Measurements from ENCODE around the gene WNT9B. TPM values are rescaled to one million over a fixed set of nuclear protein-coding genes. Genes with fewer than 3 reads are reported as not detected.
A peak's percentile ranks its signal among the peaks of the same experiment; 100 is the strongest.

The WNT9B gene
- total RNA-seq, 1 donor from 2014 or later, result not detected

DNA sequence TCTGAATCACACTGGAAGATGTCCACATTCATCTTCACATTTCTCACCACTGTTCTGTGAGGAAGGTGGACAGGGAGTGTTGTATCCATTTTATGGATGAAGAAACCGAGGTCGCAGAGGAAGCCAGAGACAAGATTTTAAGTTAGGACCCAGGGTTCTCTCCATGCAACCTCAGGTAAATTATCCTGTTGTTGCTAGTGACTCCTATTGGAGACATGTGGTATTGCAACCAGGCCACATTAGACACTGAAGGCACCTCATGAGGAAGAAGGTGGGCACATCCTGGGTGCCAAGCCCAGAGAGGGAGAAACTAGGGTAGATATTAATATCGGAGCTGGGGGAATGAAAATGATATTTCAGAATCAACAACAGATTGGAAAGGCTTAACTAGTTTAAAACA lies 8.5 kb upstream of the WNT9B start:
- Histone ChIP-seq H3K4me3 (ENCODE audit: low read depth, low read length) (no peak overlapping the region), H3K36me3 (ENCODE audit: control insufficient read depth, insufficient read depth, low read length) (no peaks in the 10 kb centered on the region), H3K27me3 (ENCODE audit: control insufficient read depth, insufficient read depth, low read length) (peaks cover 13% of the 10 kb centered on the region)
- TF ChIP-seq CTCF (IDR thresholded peaks at IDR 0.05; ENCODE audit: insufficient read depth, low read length, severe bottlenecking), result peak; percentile 41
- DNase-seq (ENCODE audit: low read depth) (no peak), FAIRE-seq (no peak)

GRCh38 chr17:46847204-46848191 lies 3.9 kb upstream of the WNT9B start:
- FAIRE-seq (peak; percentile 64), DNase-seq (ENCODE audit: low read depth) (no peak)
- TF ChIP-seq CTCF (IDR thresholded peaks at IDR 0.05; ENCODE audit: insufficient read depth, low read length, severe bottlenecking), result no peak
- peaks cover 23% of the 10 kb centered on the region for H3K27me3 ChIP-seq (ENCODE audit: control insufficient read depth, insufficient read depth, low read length)
- no peaks in the 10 kb centered on the region for H3K36me3 ChIP-seq (ENCODE audit: control insufficient read depth, insufficient read depth, low read length)
- H3K4me3 ChIP-seq (ENCODE audit: low read depth, low read length), result no peak overlapping the region

DNA sequence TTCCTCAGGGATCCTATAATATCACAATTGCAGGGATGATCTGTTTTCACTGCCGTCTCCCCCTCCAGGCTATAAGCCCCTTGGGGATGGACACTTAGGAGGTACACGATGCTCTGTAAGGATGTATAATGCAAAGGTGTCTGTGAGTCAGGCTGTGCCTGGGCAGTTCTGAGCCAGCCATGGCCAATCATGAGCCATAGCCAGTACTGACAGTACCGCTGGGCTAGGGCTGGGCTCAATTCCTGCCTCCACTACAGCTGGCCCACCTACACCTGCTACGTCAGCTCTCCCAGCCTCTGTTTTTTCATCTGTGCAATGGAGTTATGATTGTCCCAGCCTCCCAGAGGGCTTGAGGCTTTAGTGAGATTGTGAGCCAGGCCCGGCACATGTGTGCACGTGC lies 2.8 kb upstream of the WNT9B start:
- Histone ChIP-seq H3K4me3 (ENCODE audit: low read depth, low read length) (no peak overlapping the region), H3K36me3 (ENCODE audit: control insufficient read depth, insufficient read depth, low read length) (no peaks in the 10 kb centered on the region), H3K27me3 (ENCODE audit: control insufficient read depth, insufficient read depth, low read length) (peaks cover 29% of the 10 kb centered on the region)
- FAIRE-seq, result no peak
- no peak for DNase-seq (ENCODE audit: low read depth)
- no peak for TF ChIP-seq CTCF (IDR thresholded peaks at IDR 0.05; ENCODE audit: insufficient read depth, low read length, severe bottlenecking)

GRCh38 chr17:46850688-46851028 lies 725 bp upstream of the WNT9B start:
- Histone ChIP-seq H3K27me3 (ENCODE audit: control insufficient read depth, insufficient read depth, low read length) (peaks cover 30% of the 10 kb centered on the region), H3K4me3 (ENCODE audit: low read depth, low read length) (no peak overlapping the region), H3K36me3 (ENCODE audit: control insufficient read depth, insufficient read depth, low read length) (no peaks in the 10 kb centered on the region)
- FAIRE-seq, result no peak
- DNase-seq (ENCODE audit: low read depth), result no peak
- TF ChIP-seq CTCF (IDR thresholded peaks at IDR 0.05; ENCODE audit: insufficient read depth, low read length, severe bottlenecking), result no peak

GRCh38 chr17:46853896-46854444 lies 2.6 kb downstream of the WNT9B start:
- DNase-seq (ENCODE audit: low read depth) (peak; percentile 53), FAIRE-seq (no peak)
- Histone ChIP-seq H3K36me3 (ENCODE audit: control insufficient read depth, insufficient read depth, low read length) (no peaks in the 10 kb centered on the region), H3K27me3 (ENCODE audit: control insufficient read depth, insufficient read depth, low read length) (peaks cover 19% of the 10 kb centered on the region), H3K4me3 (ENCODE audit: low read depth, low read length) (no peak overlapping the region)
- no peak for TF ChIP-seq CTCF (IDR thresholded peaks at IDR 0.05; ENCODE audit: insufficient read depth, low read length, severe bottlenecking)
